ENCODE measurements around the gene CRYAB.
"Not testable (repeated sequence)": the region's sequence is repeated elsewhere in the genome, so short reads cannot be mapped to it uniquely, and the experiment has no call there.

The CRYAB gene

GRCh38 chr11:111933176-111933575 is 21.6 kb upstream of the CRYAB start:
- DNase-seq = not testable (repeated sequence)

- DNase-seq = no peak
These were observed 21.0 kb upstream of the CRYAB start for GRCh38 chr11:111932611-111932950.

- no peak for DNase-seq
These were observed 18.9 kb upstream of the CRYAB start for GRCh38 chr11:111930472-111930871.

GRCh38 chr11:111926505-111927391 is 15.2 kb upstream of the CRYAB start:
- DNase-seq = peak; percentile 97 to 100

- DNase-seq = no peak
These were observed 14.4 kb upstream of the CRYAB start for GRCh38 chr11:111925953-111926352.

GRCh38 chr11:111923951-111924350 is 12.4 kb upstream of the CRYAB start:
- no peak for DNase-seq

GRCh38 chr11:111923351-111923788 is 11.8 kb upstream of the CRYAB start:
- DNase-seq = no peak

- DNase-seq = no peak
These were observed 11.2 kb upstream of the CRYAB start for GRCh38 chr11:111922803-111923202.

- DNase-seq = no peak
These were observed 10.1 kb upstream of the CRYAB start for GRCh38 chr11:111921541-111922230.

- no peak for DNase-seq
These were observed 9.3 kb upstream of the CRYAB start for GRCh38 chr11:111920908-111921307.

GRCh38 chr11:111918390-111919256 is 7.1 kb upstream of the CRYAB start, which contains the start of gene C11orf52:
Gene C11orf52 (plus strand): TSS chr11:111918913. CDS start chr11:111918973, 60 bp downstream.
- peak; percentile 99 to 100 for DNase-seq

GRCh38 chr11:111917788-111918187 is 6.2 kb upstream of the CRYAB start:
- no peak for DNase-seq

GRCh38 chr11:111917312-111917711 is 5.7 kb upstream of the CRYAB start:
- DNase-seq = no peak

GRCh38 chr11:111916768-111917167 is 5.2 kb upstream of the CRYAB start:
- no peak for DNase-seq

GRCh38 chr11:111913997-111914396 is 2.4 kb upstream of the CRYAB start:
- no peak for DNase-seq

- DNase-seq = no peak
These were observed 1.7 kb upstream of the CRYAB start for GRCh38 chr11:111913031-111913861.

GRCh38 chr11:111912535-111912934 is 965 bp upstream of the CRYAB start, which contains the start of gene HSPB2:
Gene HSPB2 (plus strand): TSS chr11:111912734. CDS start chr11:111912830, 96 bp downstream.
- no peak for DNase-seq

- no peak for DNase-seq
These were observed 651 bp downstream of the CRYAB start for GRCh38 chr11:111910676-111911562.

GRCh38 chr11:111909378-111909777 is 2.2 kb downstream of the CRYAB start:
- DNase-seq = no peak

GRCh38 chr11:111908639-111909305 is 2.8 kb downstream of the CRYAB start:
- DNase-seq = no peak
